ENCODE data around the gene CTBP2. TPM values are rescaled to one million over a fixed set of nuclear protein-coding genes. Genes with fewer than 3 reads are reported as not detected.

CTBP2 gene
- total RNA-seq, 3 donors from 2014 or later (not counting 1 experiment from before 2014, with no cell fraction given) = 120 to 179 (median 124) TPM

GRCh38 chr10:125107166-125107949 lies 53.0 kb downstream of the CTBP2 start:
- 88% methylated on average over 8 of the region's 10 CpGs for WGBS (ENCODE audit: insufficient coverage)
- no peak overlapping the region for H3K4me3 Mint-ChIP-seq
- ATAC-seq = no peak
- no peak for DNase-seq
- no peak overlapping the region for H3K4me3 ChIP-seq (ENCODE audit: low read length)
- no peaks in the 10 kb centered on the region for H3K27me3 ChIP-seq (ENCODE audit: control insufficient read depth, insufficient read depth, low read length)
- peaks cover 20% of the 10 kb centered on the region for H3K36me3 ChIP-seq (ENCODE audit: control insufficient read depth, insufficient read depth, low read length)
- H3K27ac ChIP-seq (ENCODE audit: low read length) = no peak overlapping the region
- peaks cover 10% of the 10 kb centered on the region for H3K36me3 Mint-ChIP-seq
- no peaks in the 10 kb centered on the region for H3K9me3 ChIP-seq (ENCODE audit: control insufficient read depth, insufficient read depth, low read length)
- H3K9me3 Mint-ChIP-seq = no peaks in the 10 kb centered on the region
- intact Hi-C loops (cut with micrococcal nuclease) = no loop called here
- H3K4me1 Mint-ChIP-seq = peaks cover 77 to 88% of the 10 kb centered on the region in 2 donors
- peaks cover 37% of the 10 kb centered on the region for H3K4me1 ChIP-seq (ENCODE audit: control insufficient read depth, insufficient read depth, low read length)
- TF ChIP-seq, protein P1, sequence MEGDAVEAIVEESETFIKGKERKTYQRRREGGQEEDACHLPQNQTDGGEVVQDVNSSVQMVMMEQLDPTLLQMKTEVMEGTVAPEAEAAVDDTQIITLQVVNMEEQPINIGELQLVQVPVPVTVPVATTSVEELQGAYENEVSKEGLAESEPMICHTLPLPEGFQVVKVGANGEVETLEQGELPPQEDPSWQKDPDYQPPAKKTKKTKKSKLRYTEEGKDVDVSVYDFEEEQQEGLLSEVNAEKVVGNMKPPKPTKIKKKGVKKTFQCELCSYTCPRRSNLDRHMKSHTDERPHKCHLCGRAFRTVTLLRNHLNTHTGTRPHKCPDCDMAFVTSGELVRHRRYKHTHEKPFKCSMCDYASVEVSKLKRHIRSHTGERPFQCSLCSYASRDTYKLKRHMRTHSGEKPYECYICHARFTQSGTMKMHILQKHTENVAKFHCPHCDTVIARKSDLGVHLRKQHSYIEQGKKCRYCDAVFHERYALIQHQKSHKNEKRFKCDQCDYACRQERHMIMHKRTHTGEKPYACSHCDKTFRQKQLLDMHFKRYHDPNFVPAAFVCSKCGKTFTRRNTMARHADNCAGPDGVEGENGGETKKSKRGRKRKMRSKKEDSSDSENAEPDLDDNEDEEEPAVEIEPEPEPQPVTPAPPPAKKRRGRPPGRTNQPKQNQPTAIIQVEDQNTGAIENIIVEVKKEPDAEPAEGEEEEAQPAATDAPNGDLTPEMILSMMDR (IDR thresholded peaks at IDR 0.05) = no peak
- no peaks in the 10 kb centered on the region for H3K27me3 Mint-ChIP-seq (ENCODE audit: low read depth in 2 of 2)
- H3K27ac Mint-ChIP-seq = peak overlapping the region; percentile 71 to 93

DNA sequence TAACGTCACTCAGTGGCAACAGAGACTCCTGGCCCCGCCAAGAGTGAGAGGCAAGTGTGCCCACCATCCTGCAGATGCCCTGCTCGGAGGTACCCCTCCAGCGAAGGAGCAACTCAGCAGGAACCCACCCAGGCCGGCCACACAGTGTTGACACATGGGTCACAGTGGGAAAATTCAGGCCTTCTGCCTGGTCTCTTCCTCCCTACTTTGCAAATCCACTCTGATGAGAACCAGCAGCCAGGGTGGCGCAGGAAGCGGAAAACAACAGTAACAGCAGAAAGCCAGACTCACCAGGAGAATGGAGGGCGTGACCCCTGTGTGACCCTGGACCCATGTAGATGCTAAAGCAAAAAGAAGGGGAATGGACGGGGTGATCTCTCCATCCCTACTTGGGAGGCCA lies 53.8 kb downstream of the CTBP2 start:
- no peak for DNase-seq
- Mint-ChIP-seq H3K4me1 (peaks cover 81 to 94% of the 10 kb centered on the region in 2 donors), H3K27me3 (ENCODE audit: low read depth in 2 of 2) (no peaks in the 10 kb centered on the region), H3K4me3 (no peak overlapping the region), H3K9me3 (no peaks in the 10 kb centered on the region), H3K36me3 (peaks cover 10% of the 10 kb centered on the region), H3K27ac (peak overlapping the region; percentile 71 to 93)
- Histone ChIP-seq H3K27me3 (ENCODE audit: control insufficient read depth, insufficient read depth, low read length) (no peaks in the 10 kb centered on the region), H3K4me1 (ENCODE audit: control insufficient read depth, insufficient read depth, low read length) (peaks cover 32% of the 10 kb centered on the region), H3K27ac (ENCODE audit: low read length) (no peak overlapping the region), H3K9me3 (ENCODE audit: control insufficient read depth, insufficient read depth, low read length) (no peaks in the 10 kb centered on the region), H3K36me3 (ENCODE audit: control insufficient read depth, insufficient read depth, low read length) (peaks cover 20% of the 10 kb centered on the region), H3K4me3 (ENCODE audit: low read length) (no peak overlapping the region)
- ATAC-seq = no peak
- 90% methylated on average over 9 of the region's 9 CpGs for WGBS (ENCODE audit: insufficient coverage)
- intact Hi-C loops (cut with micrococcal nuclease) = no loop called here
- TF ChIP-seq, protein P1 (IDR thresholded peaks at IDR 0.05) = no peak

GRCh38 chr10:125105706-125106255 lies 54.6 kb downstream of the CTBP2 start:
- Mint-ChIP-seq H3K4me3 (no peak overlapping the region), H3K27ac (peak overlapping the region; percentile 71 to 93), H3K9me3 (no peaks in the 10 kb centered on the region), H3K4me1 (peaks cover 79 to 93% of the 10 kb centered on the region in 2 donors), H3K27me3 (ENCODE audit: low read depth in 2 of 2) (no peaks in the 10 kb centered on the region), H3K36me3 (peaks cover 10% of the 10 kb centered on the region)
- no peak overlapping the region for H3K27ac ChIP-seq (ENCODE audit: low read length)
- intact Hi-C loops (cut with micrococcal nuclease) = no loop called here
- TF ChIP-seq, protein P1 (IDR thresholded peaks at IDR 0.05) = no peak
- no peaks in the 10 kb centered on the region for H3K27me3 ChIP-seq (ENCODE audit: control insufficient read depth, insufficient read depth, low read length)
- H3K36me3 ChIP-seq (ENCODE audit: control insufficient read depth, insufficient read depth, low read length) = peaks cover 20% of the 10 kb centered on the region
- H3K4me3 ChIP-seq (ENCODE audit: low read length) = no peak overlapping the region
- H3K4me1 ChIP-seq (ENCODE audit: control insufficient read depth, insufficient read depth, low read length) = peaks cover 31% of the 10 kb centered on the region
- no peaks in the 10 kb centered on the region for H3K9me3 ChIP-seq (ENCODE audit: control insufficient read depth, insufficient read depth, low read length)
- no peak for ATAC-seq
- WGBS (ENCODE audit: insufficient coverage) = 92% methylated on average over 9 of the region's 9 CpGs
- no peak for DNase-seq

Data from natural killer cell (primary cell).